CMK (cell line): ENCODE data around the gene ADSL.
A peak's percentile ranks its signal among the peaks of the same experiment; 100 is the strongest.

Source experiments
- DNase-seq: peaks from one replicate; pipeline ENCODE4 v3.0.0-alpha.2; 2010; ENCODE audit warnings: low read depth

The ADSL gene

GRCh38 chr22:40405178-40406062, 59.1 kb downstream of the ADSL start:
- no peak for DNase-seq

- no peak for DNase-seq
These were observed 60.0 kb downstream of the ADSL start for GRCh38 chr22:40406063-40406890.

- DNase-seq, result no peak
These were observed 60.9 kb downstream of the ADSL start for GRCh38 chr22:40407021-40407761.

DNA sequence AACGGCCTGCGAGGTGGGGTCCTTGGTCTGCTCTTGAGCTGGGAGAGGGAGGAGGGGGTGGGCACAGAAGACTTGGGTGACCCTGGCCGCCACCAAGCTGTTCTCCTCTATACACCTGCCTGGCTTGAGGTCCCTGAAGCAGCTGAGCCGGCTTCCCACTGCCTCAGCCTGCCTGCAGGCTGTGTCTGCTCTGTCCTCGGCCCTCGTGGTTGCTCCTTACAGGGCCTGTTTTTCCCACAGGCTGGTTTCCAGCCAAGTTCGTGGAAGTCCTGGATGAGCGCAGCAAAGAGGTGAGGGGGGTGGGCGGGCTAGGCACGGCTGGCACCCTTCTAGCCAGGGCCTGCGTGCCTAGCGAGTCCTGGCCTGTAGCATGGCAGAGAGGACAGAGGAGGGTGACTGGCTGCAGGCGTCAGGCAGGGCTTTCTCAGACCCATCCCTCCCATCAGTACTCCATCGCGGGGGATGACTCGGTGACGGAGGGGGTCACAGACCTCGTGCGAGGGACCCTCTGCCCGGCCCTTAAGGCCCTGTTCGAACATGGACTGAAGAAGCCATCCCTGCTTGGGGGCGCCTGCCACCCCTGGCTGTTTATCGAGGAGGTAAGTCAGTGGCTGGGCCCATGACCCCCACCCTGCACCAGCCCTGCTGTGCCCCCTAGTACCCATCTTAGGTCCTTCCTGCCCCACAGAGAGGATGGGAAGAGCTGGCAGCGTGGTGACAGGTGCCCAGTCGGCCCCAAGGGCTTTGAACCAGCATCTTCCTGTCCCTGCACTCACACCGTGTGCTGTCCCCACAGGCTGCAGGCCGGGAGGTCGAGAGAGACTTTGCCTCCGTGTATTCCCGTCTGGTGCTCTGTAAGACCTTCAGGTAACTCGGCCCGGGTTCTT, 61.8 kb downstream of the ADSL start:
- no peak for DNase-seq

- DNase-seq, result no peak
These were observed 62.7 kb downstream of the ADSL start for GRCh38 chr22:40408718-40409612.

- DNase-seq, result no peak
These were observed 63.4 kb downstream of the ADSL start for GRCh38 chr22:40409613-40410113.

GRCh38 chr22:40410272-40410671, 64.0 kb downstream of the ADSL start:
- DNase-seq, result no peak

- no peak for DNase-seq
These were observed 64.6 kb downstream of the ADSL start for GRCh38 chr22:40410731-40411505.

DNA sequence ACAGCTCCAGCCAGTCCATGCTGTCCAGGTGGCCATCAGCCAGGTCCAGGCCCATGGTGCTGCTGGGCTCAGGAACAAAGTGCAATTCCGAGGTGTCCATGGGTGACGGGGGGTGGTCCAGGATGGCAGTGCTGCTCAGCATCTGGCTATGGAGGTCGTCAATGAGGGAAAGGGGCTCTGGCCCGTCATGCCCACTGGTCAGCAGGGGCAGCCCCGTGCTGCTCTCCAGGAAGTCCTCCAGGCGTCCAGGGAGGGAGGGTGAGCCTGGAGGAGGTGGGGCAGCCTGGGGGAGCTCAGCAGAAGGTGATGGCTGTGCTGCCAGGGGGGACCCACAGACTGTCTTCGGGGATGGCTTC, 65.2 kb downstream of the ADSL start:
- DNase-seq, result no peak

- DNase-seq, result no peak
These were observed 66.1 kb downstream of the ADSL start for GRCh38 chr22:40412441-40412840.

DNA sequence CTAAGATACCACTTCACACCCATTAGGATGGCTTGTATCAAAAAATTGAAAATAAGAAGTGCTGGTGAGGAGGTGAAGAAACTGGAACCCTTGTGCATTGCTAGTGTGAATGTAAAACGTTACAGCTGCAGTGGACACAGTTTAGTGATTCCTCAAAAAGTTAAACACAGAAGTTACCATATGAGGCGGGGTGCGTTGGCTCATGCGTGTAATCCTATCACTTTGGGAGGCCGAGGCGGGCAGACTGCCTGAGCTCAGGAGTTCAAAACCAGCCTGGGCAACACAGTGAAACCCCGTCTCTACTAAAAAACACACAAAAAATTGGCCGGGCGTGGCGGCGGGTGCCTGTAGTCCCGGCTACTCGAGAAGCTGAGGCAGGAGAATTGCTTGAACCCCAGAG, 67.6 kb downstream of the ADSL start:
- no peak for DNase-seq

- DNase-seq, result no peak
These were observed 68.0 kb downstream of the ADSL start for GRCh38 chr22:40414311-40414710.

GRCh38 chr22:40414838-40415505, 68.7 kb downstream of the ADSL start:
- no peak for DNase-seq

GRCh38 chr22:40415531-40416266, 69.4 kb downstream of the ADSL start:
- peak; percentile 37 for DNase-seq

GRCh38 chr22:40416267-40416570, 69.9 kb downstream of the ADSL start:
- DNase-seq, result no peak

DNA sequence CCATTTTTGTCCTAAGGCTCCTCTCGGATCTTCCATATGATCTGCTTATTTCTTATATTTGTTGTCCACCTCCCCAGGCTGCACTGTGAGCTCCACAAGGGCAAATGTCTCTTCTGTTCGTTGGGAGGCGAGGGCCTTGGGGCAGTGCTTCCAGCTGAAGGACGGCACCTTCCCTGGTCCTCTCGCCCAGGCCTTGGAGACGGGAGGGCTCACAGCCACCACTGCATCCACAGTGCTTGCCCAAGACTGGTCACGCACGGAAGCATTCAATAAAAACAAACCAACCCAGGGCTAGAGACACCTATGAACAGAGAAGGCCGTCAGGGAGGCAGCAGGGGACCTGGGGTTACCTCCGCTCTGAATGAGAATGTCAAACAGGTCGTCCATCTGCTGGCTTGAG, 70.3 kb downstream of the ADSL start:
- DNase-seq, result no peak

GRCh38 chr22:40417041-40417440, 70.7 kb downstream of the ADSL start:
- DNase-seq, result no peak

GRCh38 chr22:40417881-40418280, 71.6 kb downstream of the ADSL start:
- DNase-seq, result no peak
